ENCODE measurements around the gene SPRYD3.
"Not testable (repeated sequence)": the region's sequence is repeated elsewhere in the genome, so short reads cannot be mapped to it uniquely, and the experiment has no call there.

Gene SPRYD3

GRCh38 chr12:53101931-53102781 lies 23.0 kb upstream of the SPRYD3 start:
- in situ Hi-C loops (cut with MboI; ENCODE audit: low sequenced_read_pairs), result no loop called here

GRCh38 chr12:53101266-53101665 lies 22.1 kb upstream of the SPRYD3 start:
- in situ Hi-C loops (cut with MboI; ENCODE audit: low sequenced_read_pairs), result no loop called here

DNA sequence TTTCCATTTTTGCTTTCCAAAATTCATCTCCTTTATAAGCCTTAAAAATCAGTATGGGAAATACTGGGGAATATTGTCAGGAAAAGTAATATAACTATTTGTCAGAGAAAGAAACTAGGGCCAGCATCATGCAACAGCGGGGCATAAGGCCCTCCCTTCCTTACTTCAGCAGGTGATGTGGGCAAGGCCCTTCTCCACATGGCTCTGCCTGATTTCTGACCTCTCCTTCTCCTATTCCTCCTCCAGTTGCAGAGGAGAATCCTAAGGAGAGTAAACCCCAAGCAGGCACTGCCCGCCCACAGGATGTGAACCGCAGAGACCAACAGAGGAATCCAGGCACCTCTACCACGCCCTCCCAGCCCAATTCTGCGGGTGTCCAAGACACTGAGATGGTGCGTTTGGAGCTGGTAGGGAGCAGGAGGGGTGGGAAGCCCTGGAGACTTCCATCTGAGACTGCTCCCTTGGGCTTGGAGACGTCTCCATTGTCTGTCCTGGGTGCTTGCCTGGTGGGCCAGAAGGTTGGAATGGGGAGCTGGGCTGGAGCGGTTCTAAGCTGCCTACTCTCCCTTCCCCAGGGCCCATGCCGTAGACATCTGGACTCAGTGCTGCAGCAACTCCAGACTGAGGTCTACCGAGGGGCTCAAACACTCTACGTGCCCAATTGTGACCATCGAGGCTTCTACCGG lies 21.4 kb upstream of the SPRYD3 start:
- in situ Hi-C loops (cut with MboI; ENCODE audit: low sequenced_read_pairs), result no loop called here

DNA sequence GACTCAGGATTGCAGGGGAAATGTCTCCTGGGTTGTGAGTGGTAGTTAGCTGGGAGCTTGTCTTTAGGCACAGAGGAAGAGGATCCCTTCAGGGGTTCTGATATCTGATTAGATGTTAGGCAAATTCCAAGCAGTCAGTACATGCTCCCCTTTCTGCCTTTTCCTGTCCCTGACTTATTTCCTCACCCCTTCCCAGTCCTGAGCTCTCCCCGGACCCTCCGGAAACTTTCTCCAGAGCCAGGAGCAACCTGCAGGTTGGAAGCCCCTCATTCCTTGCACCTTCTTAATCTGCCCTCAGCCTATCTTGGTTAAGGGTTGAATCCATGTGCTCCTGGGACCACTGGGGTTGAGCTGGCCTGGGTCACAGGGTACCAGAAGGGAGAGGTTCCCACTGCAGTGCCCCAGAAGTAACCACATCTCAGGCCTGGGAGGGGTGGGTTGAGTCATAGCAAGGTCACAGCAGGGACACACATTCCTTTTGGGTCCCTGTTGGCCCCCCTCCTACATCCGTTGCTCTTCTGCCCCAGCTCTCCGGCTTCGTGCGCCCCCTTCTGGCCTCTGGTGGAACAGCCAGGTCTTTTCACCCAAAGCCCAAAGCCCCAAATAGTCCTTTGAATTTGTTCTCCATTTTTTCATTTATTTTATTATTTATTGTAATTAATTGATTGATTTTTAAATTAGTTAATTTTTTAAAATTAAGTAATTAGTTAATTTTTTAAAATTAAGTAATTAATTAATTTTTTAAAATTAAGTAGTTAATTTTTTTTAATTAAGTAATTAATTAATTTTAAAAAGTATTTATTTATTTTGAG lies 20.1 kb upstream of the SPRYD3 start:
- in situ Hi-C loops (cut with MboI; ENCODE audit: low sequenced_read_pairs), result no loop called here

DNA sequence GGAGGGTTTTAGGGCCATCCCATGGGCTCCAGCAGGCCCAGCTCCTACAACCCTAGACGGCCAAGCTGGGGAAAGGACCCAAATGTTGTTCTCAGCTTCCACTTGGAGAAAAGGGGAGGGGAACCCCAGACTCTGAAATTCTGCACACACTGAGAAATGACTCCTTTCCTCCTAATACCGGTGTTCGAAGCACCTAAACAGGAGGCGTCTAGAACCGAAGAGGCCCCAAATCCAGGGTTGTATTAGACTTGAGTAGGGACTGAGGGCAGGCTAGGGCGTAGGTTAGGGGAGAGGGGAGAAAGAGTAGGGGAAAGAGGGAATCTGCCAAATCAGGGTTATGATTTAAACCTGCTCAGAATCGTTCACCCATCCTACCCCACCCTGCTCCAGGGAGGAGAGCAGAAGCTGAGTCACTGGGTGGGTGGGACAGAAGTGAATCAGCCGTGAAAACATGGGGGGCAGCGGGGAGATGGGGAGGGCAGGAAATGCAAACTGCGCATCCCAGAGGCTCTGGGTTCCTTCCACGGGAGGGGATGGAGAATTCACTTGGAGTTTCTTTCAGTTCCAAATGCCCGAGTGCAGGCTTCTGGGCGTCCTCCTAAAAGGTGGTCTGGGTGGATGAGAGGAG lies 19.3 kb upstream of the SPRYD3 start:
- in situ Hi-C loops (cut with MboI; ENCODE audit: low sequenced_read_pairs), result no loop called here

DNA sequence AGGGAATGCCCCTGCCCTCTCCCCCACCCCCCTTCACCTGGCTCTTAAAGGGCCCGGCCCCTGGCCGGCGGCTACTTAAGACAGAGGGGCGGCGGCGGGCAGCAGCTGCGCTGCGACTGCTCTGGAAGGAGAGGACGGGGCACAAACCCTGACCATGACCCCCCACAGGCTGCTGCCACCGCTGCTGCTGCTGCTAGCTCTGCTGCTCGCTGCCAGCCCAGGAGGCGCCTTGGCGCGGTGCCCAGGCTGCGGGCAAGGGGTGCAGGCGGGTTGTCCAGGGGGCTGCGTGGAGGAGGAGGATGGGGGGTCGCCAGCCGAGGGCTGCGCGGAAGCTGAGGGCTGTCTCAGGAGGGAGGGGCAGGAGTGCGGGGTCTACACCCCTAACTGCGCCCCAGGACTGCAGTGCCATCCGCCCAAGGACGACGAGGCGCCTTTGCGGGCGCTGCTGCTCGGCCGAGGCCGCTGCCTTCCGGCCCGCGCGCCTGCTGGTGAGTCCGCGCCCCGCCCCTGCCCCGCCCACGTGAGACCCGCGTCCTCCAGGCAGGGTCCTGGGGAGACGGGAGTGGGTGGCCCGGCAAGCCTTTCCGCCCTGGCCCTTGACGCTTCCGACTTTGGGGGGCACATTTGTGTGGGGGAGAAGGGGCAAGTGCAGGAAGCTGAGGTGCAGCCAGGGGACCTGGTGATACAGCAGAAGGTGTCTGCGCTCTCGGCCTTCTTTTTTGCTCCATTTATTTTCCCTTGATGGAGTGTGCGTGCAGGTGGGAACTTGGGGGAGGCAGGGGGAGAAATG lies 18.6 kb upstream of the SPRYD3 start, which contains the start of gene IGFBP6:
Gene IGFBP6 (plus strand): TSS at position 104 of the 790 bp plus-strand sequence. CDS start 51 bp downstream, at position 155.
- in situ Hi-C loops (cut with MboI; ENCODE audit: low sequenced_read_pairs), result no loop called here

DNA sequence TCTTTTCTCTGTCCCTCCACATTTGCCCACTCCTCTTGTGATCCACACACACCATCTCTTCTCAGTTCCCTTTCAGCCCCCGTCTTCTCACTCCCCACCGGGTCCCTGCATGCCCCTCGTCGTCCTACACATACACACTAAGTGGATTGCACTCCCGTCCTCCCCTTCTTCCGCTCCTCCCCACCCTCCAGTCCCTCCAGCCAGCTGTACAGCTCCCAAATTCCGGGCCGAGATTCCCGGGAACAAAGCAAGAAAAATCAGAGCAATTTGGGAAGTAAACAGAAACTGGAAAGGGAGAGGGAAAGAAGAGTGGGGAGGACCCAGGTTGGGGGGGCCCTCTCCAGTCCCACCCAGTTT lies 18.0 kb upstream of the SPRYD3 start:
- in situ Hi-C loops (cut with MboI; ENCODE audit: low sequenced_read_pairs), result no loop called here

DNA sequence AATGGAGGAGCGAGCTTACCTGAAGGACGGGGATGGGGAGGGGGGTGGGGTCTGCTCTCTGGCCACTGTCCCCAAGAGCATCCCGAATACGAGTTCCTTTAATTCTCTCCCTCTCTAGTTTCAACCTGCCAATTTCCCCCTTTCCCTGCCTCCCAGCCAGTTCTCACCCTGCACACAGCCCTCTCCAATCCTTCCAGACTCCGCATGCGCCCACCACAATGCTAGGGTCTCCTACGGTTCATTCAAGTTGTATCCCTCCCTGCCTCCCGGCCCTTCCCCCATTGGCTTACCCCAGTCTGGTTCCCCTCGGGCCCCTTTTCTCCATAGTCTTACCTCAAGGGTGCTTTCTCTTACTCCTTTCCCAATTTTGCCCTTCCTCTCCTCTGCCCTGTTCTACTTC lies 17.6 kb upstream of the SPRYD3 start:
- in situ Hi-C loops (cut with MboI; ENCODE audit: low sequenced_read_pairs), result no loop called here

GRCh38 chr12:53096089-53096741 lies 17.0 kb upstream of the SPRYD3 start:
- in situ Hi-C loops (cut with MboI; ENCODE audit: low sequenced_read_pairs), result no loop called here

GRCh38 chr12:53095596-53095895 lies 16.4 kb upstream of the SPRYD3 start:
- in situ Hi-C loops (cut with MboI; ENCODE audit: low sequenced_read_pairs), result not testable (repeated sequence)

DNA sequence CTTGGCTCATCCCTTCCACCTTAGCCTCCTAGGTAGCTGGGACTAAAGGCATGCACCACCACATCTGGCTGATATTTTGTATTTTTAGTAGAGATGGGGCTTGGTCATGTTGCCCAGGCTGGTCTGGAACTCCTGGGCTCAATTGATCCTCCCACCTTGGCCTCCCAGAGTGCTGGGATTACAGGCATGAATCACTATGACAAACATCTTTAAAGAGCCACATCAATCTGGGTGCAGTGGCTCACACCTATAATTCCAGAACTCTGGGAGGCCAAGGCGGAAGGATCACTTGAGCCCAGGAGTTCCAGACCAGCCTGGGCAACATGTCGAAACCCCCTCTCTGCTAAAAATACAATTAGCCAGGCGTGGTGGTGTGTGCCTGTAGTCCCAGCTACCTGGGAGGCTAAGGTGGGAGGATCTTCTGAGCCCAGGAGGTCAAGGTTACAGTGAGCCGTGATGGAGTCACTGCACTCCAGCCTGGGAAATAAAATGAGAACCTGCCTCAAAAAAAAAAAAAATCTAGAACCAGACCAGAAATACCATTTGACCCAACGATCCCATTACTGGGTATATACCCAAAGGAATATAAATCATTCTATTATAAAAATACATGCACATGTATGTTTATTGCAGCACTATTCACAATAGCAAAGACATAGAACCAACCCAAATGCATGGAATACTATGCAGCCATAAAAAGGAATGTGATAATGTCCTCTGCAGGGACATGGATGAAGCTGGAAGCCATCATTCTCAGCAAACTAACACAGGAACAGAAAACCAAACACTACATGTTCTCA lies 15.8 kb upstream of the SPRYD3 start:
- in situ Hi-C loops (cut with MboI; ENCODE audit: low sequenced_read_pairs), result not testable (repeated sequence)

DNA sequence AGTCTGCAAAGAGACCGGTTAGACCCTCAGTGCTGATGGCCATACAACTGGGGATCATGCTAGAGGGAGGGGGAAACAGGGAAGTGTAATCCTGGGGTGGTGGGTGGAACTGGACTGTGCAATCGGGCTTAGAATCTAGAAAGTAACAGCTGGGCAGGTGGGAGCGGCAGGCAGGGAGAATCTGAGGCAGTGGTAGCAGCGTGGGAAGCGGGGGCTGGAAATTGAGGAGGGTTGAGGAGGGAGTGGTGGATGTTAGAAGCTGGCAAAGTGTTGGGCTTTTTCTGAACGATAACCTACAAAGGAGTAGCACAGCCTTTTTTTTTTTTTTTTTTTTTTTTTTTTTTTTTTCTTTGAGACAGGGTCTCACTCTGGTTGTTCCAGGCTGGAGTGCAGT lies 15.2 kb upstream of the SPRYD3 start:
- in situ Hi-C loops (cut with MboI; ENCODE audit: low sequenced_read_pairs), result no loop called here

GRCh38 chr12:53093777-53094393 lies 14.7 kb upstream of the SPRYD3 start:
- in situ Hi-C loops (cut with MboI; ENCODE audit: low sequenced_read_pairs), result no loop called here

GRCh38 chr12:53091756-53092155 lies 12.6 kb upstream of the SPRYD3 start:
- in situ Hi-C loops (cut with MboI; ENCODE audit: low sequenced_read_pairs), result no loop called here

- in situ Hi-C loops (cut with MboI; ENCODE audit: low sequenced_read_pairs), result no loop called here
These were observed 11.4 kb upstream of the SPRYD3 start for GRCh38 chr12:53090554-53090953.

- in situ Hi-C loops (cut with MboI; ENCODE audit: low sequenced_read_pairs), result no loop called here
These were observed 10.9 kb upstream of the SPRYD3 start for GRCh38 chr12:53090105-53090504.

- in situ Hi-C loops (cut with MboI; ENCODE audit: low sequenced_read_pairs), result no loop called here
These were observed 7.2 kb upstream of the SPRYD3 start for GRCh38 chr12:53086361-53086760.

- in situ Hi-C loops (cut with MboI; ENCODE audit: low sequenced_read_pairs), result no loop called here
These were observed 3.5 kb upstream of the SPRYD3 start for GRCh38 chr12:53082637-53083175.

Data from HL-60/S4 (cell line).